GM19463 (cell line): ENCODE measurements around the gene PLK3.
"Not testable (repeated sequence)": the region's sequence is repeated elsewhere in the genome, so short reads cannot be mapped to it uniquely, and the experiment has no call there.

Experiments used
- ATAC-seq: cut with Tn5 transposase; IDR thresholded peaks from one replicate; pipeline ENCODE4 v1.9.1; 2021; ENCODE audit warnings: mild to moderate bottlenecking, moderate library complexity; ENCODE audit not compliant: unreplicated experiment

PLK3 gene

GRCh38 chr1:44827197-44828002, 27.2 kb downstream of the PLK3 start:
- no peak for ATAC-seq

DNA sequence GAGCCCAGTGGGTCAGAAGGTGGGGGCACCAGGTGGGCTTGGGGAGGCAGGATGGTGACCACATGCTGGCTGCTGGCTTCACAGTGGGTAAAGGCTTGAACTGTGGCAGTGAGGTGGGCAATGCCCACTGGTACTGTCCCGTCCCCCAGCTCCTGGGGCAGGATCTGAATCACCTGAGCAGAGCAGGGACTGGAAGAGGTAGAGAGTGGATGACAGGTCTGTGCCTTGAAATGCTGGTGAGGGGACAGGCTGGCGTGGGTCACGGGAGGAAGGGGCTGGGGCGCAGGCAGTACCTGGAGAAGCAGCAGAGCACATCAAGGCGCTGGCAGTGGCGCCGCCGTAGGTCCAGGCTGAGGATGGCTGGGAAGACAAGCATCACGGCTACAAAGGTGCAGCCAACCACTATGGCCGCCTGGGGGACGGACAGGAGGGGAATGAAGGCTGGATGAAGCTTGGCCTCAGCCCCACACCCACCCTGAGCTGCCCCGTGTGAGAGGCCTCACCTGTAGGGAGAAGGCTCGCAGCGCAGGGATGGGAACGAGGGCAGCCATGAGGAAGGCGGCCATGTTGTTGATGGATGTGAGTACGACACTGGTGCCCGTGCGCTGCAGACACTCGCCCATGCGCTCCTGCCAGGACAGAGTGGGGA, 27.9 kb downstream of the PLK3 start:
- ATAC-seq, result no peak

GRCh38 chr1:44828841-44829440, 28.8 kb downstream of the PLK3 start:
- no peak for ATAC-seq

- ATAC-seq, result no peak
These were observed 29.6 kb downstream of the PLK3 start for GRCh38 chr1:44829506-44830384.

DNA sequence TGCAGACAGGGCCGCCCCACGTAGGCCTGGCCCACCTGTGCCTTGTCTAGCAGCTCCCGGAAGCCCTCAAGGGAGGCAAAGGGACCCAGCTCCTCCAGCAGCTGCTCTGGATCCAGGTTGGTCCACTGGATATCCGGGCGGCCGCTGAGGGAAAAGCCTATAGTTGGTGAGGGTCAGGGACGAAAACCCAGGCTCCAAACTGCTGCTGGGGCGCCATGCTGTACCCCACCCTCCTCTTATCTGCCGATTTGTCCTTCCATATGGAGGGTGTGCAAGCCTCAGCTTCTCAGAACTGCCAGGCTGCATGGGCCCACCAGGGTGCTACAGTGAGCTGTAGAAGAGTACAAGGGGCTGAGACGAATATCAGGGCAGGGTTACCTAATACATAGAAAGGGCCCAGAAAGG, 30.7 kb downstream of the PLK3 start:
- ATAC-seq, result no peak

DNA sequence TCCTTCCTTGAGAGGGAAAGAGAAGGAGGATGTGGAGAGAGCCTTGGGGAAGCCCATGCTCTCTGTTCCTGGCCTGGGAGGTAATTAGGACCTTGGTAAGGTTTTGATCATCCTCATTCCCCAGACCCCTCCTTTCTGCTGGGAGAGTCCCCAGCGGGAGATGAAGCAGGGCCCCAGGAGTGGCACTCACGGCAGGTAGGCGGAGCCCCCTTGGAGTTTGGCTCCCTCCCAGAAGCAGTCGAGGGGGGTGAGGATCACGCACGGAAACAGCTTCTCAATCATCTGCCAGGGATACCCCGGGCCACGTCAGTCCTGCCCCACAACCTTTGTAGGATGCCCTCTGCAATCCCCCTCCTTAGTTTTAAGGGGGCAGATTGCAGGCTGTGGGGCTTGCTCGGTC, 31.3 kb downstream of the PLK3 start:
- no peak for ATAC-seq

GRCh38 chr1:44832056-44832705, 32.0 kb downstream of the PLK3 start:
- no peak for ATAC-seq

DNA sequence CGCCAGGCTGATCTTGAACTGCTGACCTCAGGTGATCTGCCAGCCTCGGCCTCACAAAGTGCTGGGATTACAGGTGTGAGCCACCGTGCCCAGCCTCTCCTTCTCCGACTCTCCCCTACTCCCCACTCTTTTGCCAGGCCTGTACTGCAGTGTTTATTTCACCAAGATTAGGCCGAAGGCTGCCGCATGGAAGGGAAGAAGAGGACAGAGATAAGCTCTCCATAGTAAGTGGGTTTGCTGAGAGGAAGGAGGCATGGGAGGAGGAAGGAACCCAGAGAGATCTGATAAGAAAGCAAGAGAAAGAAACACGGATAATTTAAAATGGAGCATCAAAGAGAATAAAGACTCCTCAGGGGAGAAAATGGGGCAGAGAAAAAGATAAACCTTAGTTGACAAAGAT, 34.2 kb downstream of the PLK3 start:
- no peak for ATAC-seq

DNA sequence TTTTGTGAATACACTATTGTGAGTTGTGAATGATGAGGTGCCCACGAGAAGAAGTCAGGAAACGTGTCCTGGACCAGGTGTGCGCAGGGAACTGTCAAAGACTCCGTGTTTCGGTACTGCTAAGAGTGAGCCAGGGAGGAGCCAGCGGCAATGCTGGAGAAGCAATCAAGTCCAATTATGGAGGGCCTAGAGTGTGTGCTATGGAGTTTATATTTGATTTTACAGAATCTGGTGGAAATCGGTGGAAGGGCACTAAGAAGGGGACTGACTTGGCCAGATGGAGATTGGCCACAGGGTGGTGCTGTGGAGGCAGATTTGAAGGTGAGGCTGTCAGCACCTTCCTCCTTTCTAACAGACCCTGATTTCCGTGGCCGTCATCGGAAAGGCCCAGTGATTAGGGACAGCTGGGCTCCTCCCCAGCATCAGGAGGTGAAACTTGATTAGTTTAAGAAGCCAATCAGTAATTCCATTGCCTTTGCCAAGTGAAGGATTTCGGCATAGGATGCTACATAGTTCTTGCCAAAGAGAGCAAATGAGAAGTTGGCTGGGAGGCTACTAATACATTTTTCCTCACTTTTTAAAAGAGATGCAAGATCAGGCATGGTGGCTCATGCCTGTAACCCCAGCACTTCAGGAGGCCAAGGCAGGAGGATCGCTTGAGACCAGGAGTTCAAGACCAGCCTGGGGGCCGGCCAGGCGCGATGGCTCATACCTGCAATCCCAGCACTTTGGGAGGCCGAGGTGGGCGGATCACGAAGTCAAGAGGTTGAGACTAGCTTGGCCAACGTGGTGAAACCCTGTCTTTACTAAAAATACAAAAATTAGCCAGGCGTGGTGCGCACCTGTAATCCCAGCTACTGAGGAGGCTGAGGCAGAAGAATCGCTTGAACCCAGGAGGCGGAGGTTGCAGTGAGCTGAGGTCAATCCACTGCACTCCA, 35.8 kb downstream of the PLK3 start:
- ATAC-seq, result peak; percentile 69

- not testable (repeated sequence) for ATAC-seq
These were observed 38.1 kb downstream of the PLK3 start for GRCh38 chr1:44838294-44838693.

DNA sequence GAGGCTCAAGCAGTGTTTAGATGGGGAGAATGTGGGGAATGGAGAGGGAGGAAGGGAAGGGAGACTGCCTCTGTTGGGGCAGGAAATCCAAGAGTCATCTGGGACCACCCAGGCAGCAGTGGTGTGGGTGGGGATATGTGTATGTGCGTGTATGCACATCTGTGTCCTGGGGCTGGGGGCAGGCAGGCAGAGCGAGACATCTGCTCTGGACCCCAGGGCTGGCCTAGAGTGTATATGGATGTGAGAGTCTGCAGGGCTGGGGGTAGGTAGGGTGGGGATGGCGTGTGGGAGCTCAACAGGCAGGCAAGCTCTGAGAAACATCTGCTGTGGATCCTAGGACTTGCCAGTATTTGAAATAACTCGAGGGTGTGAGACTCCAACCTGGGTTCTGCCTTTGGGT, 39.4 kb downstream of the PLK3 start:
- no peak for ATAC-seq

DNA sequence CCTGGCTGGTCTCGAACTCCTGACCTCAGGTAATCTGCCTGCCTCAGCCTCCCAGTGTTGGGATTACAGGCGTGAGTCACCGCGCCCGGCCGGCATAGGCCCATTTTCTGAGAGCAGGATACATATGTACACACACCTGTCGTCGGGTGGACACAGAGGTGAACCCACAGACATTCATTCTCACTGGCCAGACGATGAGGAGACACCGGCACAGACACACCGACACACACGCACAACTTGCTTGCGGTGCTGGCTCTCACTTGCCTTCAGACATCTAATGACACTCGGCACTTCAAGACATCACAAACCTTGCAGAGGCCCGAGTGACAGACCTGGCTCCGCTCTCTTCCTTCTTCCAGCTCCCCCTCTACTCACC, 42.3 kb downstream of the PLK3 start:
- ATAC-seq, result no peak

DNA sequence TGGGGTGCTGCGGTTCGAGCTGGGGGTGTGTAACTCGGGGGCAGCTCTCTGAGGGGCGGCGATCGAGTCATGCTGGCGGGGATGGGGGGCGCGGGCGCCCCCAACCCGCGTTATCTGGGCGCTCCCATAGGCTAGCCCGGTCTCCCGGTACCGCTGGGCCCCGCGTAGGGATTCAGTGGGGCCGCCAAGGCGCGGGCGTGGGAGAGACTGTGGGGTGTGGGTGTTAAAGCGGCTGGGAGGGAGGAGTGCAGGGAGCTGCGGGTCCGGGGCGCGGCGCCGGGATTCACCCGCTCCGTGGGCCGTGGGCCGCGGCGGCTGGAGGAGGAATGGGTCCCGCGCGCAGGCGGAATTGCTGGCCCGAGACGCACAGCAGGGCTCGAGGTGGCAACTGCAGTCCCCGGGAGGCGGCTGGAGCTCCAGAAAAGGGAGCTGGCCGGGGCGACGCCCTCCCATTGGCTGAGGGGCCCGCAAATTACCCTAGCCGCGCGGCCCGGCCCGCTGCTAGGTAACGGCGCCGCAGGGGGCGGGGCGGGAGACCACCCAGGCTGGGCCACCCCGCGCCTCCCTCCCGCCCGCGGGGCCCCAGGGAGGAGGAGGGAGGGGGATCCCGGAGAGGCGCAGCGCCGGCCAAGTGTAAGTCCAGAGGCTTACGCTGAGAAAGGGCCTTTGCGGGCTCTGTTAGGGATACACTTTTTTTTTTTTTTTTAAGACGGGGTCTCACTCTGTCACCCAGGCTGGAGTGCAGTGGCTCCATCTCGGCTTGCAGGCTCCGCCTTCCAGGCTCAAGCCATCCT, 42.9 kb downstream of the PLK3 start, which contains the start of gene PTCH2:
Gene PTCH2, minus strand, starts transcription at position 392 of the 794 bp plus-strand sequence. Its CDS starts 321 bp downstream, at position 71.
- ATAC-seq, result peak; percentile 57

GRCh38 chr1:44846985-44847384, 46.8 kb downstream of the PLK3 start:
- no peak for ATAC-seq

- no peak for ATAC-seq
These were observed 47.7 kb downstream of the PLK3 start for GRCh38 chr1:44847845-44848244.

DNA sequence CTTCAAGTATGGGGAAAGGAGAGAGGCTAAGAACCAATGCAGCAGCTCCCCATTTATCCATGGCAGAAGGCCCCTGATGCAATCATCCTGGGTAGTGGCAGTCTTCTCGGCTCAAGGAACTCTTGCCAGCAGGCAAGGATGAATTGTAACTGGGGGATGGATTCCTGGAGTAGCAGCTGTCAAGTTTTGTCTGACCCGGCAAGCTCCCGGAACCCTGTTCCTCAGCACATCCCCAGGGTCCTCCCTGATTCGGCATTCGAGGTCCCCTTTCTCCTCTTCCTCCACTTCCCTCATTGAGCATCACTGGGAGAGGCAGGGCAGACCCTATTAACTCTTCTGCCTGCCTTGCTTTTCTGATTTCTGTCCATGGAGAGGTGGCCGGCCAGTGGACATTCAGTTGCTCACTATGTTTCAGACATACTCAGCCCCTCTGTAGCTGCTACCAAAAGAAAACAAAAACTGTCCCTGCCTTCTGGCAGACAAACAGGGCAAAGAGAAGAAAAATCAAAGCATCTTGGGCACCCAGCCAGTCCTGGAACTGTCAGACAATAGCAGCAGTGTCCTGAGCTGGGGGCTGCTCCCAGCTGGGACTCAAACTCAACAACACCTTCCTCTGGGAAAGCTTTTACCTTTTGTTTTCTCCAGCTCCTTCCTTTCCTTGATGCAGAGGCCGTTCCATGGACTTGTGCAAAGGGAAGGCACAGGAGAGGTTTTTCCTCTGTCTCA, 48.4 kb downstream of the PLK3 start:
- no peak for ATAC-seq

DNA sequence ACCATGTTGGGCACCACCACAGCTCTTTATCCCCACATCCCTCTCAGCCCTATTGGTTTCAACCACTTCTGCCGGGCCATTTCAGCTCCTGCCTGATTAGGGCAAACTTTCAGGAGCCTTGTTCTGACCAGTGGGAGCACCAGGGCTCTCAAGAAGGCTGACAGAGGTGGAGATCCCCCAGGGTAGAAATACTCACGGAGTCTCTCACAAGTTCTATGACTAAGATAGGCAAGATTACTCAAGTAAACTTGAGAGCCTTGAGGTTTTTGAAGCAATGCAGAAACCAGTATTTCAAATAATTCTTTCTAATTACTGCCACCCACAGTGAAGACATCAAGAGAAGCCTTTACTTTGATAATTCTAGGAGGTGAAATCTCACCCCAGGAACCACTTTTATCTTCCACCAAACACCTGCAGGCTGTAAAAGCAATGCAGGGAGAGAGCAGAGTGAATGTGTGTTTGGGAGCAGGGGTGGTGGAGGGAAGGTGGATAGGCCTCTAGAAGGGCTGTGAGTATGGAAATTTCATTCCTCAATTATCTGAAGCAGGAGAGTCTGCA, 49.5 kb downstream of the PLK3 start:
- no peak for ATAC-seq

DNA sequence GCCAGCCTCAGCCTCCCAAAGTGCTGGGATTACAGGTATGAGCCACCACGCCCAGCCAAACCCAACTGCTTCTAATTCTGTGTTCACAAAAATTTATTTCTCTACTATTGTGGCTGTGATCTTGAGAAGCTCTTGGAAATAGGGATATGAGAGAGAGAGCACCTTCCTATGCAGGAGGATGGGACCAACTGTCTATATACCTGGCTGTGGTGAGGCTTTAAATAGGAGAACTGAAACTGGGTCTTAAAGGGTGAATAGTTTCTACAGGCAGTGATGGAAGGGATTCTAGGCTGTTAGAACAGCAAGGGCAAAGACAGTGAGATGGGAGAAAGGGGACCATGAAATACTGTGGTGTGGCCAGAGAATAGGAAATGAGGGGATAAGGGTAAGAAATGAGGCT, 51.1 kb downstream of the PLK3 start:
- ATAC-seq, result no peak
